NB4 (cell line): Measurements from ENCODE around the gene HNRNPA2B1.

Experiments used
- DNase-seq: peaks from one replicate; pipeline ENCODE4 v3.0.0; 2010; ENCODE audit warnings: low read depth
- H3K4me3 ChIP-seq: one replicate; pipeline ENCODE4 v1.5.1; 2011; ENCODE audit warnings: mild to moderate bottlenecking, low read depth, low read length, moderate library complexity
- CTCF ChIP-seq: IDR thresholded peaks from one replicate; pipeline ENCODE4 v1.5.1; 2012; ENCODE audit warnings: low read depth, low read length
- MAX ChIP-seq: IDR thresholded peaks from 2 replicates; pipeline ENCODE4 v1.6.1; 2011; ENCODE audit warnings: low read depth, low read length
- MYC ChIP-seq: IDR thresholded peaks from 2 replicates; pipeline ENCODE4 v1.6.1; 2011; ENCODE audit warnings: low read depth, low read length
- POLR2A ChIP-seq: IDR thresholded peaks from 2 replicates; pipeline ENCODE4 v1.6.1; 2011; ENCODE audit warnings: mild to moderate bottlenecking; ENCODE audit not compliant: insufficient read length; ENCODE audit errors: extremely low read depth

The HNRNPA2B1 gene

GRCh38 chr7:26193432-26194207 lies 6.9 kb downstream of the HNRNPA2B1 start:
- H3K4me3 ChIP-seq: peak overlapping the region; percentile 39

GRCh38 chr7:26192485-26193087 lies 8.0 kb downstream of the HNRNPA2B1 start:
- DNase-seq: peak; percentile 57
- no peak for TF ChIP-seq POLR2A
- no peak for TF ChIP-seq MYC
- no peak for TF ChIP-seq CTCF
- TF ChIP-seq MAX: no peak
- peak overlapping the region; percentile 39 for H3K4me3 ChIP-seq

More at GRCh38 chr7:26193432-26194207, 6.9 kb downstream of the HNRNPA2B1 start:
- TF ChIP-seq MYC (0 out of 2 replicates have a peak, but pooled peaks have one; percentile 8), MAX (no peak)
- no peak for DNase-seq

- TF ChIP-seq CTCF (no peak), MAX (no peak), MYC (no peak), POLR2A (no peak)
- H3K4me3 ChIP-seq: no peak overlapping the region
- no peak for DNase-seq
Measured at GRCh38 chr7:26191974-26192479, 8.5 kb downstream of the HNRNPA2B1 start.

GRCh38 chr7:26191233-26191973 lies 9.1 kb downstream of the HNRNPA2B1 start:
- DNase-seq: no peak
- peak overlapping the region; percentile 3 for H3K4me3 ChIP-seq
- TF ChIP-seq POLR2A (no peak), MAX (no peak), MYC (no peak)

GRCh38 chr7:26190417-26190869 lies 10.1 kb downstream of the HNRNPA2B1 start:
- DNase-seq: no peak
- no peak for TF ChIP-seq CTCF
- TF ChIP-seq MYC: no peak
- no peak for TF ChIP-seq MAX
- no peak overlapping the region for H3K4me3 ChIP-seq

- no peak overlapping the region for H3K4me3 ChIP-seq
- no peak for DNase-seq
Measured at GRCh38 chr7:26189697-26190096, 10.8 kb downstream of the HNRNPA2B1 start.

GRCh38 chr7:26188957-26189541 lies 11.5 kb downstream of the HNRNPA2B1 start:
- no peak overlapping the region for H3K4me3 ChIP-seq
- no peak for TF ChIP-seq CTCF
- no peak for TF ChIP-seq MAX
- no peak for TF ChIP-seq POLR2A
- no peak for TF ChIP-seq MYC
- no peak for DNase-seq

More at GRCh38 chr7:26189697-26190096, 10.8 kb downstream of the HNRNPA2B1 start:
- TF ChIP-seq POLR2A (peak; percentile 12), MYC (no peak)
